COLO668 (cell line): ENCODE measurements around the gene SLC4A3.
"Not testable (repeated sequence)": the region's sequence is repeated elsewhere in the genome, so short reads cannot be mapped to it uniquely, and the experiment has no call there.

ENCODE experiments used
- DNase-seq: peaks from one replicate; lab custom pipeline; 2025; ENCODE audit not compliant: unreplicated experiment; lab: John Stamatoyannopoulos, UW

The SLC4A3 gene

DNA sequence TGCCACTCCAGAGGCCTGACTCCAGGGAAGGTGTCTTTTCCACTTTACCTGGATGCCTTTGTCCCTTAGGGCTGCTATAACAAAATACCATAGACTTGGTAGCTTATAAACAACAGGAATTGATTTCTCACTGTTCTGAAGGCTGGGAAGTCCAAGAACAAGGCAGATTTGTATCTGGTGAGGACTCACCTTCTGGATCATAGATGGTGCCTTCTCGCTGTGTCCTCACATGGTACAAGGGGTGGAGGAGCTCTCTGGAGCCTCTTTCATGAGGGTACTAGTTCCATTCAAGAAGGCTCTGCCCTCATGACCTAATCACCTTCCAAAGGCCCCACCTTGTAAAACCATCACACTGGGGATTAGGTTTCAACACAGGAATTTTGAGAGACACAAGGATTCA lies 52.1 kb downstream of the SLC4A3 start:
- no peak for DNase-seq

- DNase-seq, result no peak
These were observed 53.7 kb downstream of the SLC4A3 start for GRCh38 chr2:219680958-219681693.

DNA sequence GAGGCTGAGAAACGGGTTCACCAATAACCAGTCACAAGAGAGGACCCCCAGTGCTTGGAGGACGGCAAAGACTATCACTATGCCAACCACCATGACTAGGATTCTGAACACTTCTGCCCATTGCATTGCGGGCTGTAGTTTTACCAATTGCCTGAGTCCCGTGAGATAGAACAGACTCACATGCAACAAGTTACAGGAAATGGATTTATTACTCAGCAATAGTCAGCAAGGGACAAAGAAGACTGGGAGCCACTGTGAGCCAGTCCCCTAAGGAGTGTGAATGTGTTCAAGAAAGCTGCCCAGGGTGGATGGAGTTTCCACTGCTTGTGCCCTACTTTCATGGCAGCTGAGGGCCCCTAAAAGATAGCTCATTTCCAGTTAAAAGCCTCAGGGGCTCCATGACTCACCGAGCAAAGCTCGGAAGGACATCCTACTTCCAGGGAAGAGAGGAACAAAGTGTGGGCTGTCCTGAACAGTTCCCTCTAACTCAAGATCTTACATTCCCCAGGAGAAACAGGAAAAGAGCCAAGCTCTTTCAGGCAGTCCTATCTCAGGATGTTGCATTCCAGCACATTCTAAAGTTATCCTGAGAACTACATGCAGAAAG lies 54.4 kb downstream of the SLC4A3 start:
- DNase-seq, result no peak

DNA sequence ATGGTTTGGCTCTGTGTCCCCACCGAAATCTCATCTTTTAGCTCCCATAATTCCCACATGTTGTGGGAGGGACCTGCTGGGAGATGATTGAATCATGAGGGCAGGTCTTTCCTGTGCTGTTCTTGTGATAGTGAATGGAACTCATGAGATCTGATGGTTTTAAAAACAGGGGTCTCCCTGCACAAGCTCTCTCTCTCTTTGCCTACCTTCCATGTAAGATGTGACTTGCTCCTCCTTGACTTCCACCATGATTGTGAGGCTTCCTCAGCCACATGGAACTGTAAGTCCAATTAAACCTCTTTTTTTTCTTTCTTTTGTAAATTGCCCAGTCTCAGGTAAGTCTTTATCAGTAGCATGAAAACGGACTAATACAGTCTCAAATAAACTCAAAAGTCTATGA lies 56.0 kb downstream of the SLC4A3 start:
- not testable (repeated sequence) for DNase-seq

GRCh38 chr2:219684721-219685689 lies 57.6 kb downstream of the SLC4A3 start:
- DNase-seq, result peak; percentile 84

DNA sequence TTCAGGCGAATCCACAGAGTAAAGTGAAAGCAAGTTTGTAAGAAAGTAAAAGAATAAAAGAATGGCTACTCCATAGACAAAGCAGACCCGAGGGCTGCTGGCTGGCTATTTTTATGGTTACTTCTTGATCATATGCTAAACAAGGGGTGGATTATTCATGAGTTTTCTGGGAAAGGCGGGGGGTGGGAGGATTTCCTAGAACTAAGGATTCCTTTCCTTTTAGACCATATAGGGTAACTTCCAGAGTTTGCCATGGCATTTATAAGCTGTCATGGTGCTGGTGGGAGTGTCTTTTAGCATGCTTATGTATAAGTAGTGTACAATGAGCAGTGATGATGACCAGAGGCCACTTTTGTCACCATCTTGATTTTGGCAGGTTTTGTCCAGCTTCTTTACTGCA lies 59.8 kb downstream of the SLC4A3 start:
- DNase-seq, result no peak

- no peak for DNase-seq
These were observed 60.6 kb downstream of the SLC4A3 start for GRCh38 chr2:219687882-219688559.

- DNase-seq, result no peak
These were observed 61.4 kb downstream of the SLC4A3 start for GRCh38 chr2:219688560-219689445.

DNA sequence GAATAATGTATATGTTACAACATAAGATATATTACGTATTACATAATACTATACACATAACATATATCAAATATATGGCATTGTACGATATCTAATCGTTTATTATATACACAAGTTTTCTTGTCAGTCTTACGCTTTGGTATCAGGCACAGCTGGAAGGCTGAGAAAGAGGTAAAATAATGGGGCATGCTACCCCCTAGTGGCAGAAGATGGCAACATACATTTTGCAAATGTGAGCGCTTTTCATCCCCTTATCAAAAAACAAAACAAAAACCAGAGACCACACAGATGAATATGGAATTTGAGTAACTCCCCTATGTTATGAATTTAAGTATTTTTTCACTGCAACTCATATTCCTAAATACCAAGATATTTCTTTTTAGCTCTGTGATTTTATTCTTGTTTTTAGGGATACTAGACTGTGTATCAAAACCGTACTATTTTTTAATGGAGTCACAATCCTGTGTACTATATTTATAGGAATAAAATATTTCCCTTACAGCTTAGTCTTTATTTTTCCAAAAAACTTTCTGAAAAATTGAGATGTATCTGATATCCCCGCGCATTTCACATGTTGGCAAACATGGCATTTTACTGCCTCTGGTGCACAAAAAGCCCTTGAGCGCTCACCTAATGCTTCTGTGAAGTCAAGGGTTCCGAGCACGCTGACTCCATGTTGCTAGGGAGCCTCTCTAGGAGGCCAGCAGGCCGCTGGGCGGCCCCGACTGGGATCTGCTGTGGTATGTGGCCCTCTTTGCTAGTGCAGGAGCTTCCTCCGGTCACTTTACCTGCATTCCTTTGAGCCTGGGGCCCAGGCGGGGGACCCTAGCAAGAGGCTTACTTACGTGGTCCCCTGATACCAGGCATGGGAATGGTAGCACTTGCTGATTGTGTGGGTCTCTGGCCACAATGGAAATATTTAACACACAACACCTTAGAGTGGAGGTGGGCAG lies 62.5 kb downstream of the SLC4A3 start:
- DNase-seq, result peak; percentile 29

DNA sequence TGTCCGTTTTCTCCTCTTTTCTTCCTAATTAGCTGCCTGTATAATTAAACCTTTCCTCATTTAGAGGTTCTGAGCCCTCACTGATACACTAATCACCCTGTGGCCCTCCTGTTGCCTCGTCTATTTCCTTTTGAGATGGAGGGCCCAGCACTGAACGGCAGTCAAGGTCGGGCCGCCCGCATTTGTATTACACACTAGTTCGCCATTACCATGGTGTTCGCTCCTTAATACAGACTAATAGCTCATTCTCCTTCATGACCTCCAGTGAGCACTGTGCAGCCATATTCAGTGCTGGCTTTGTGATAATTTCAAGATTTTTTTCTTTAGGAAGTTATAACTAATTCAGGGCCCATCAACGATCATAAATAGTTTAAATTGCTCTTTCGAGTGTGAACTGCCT lies 64.1 kb downstream of the SLC4A3 start:
- no peak for DNase-seq
